GM12878 (cell line): ENCODE data around the gene ASB2.

ENCODE experiments used
- HDAC2 ChIP-seq: fragments of 200-600 bp; sonication (generic); IDR thresholded peaks from 2 replicates; pipeline ENCODE4 v1.6.1; 2017
- NFIC ChIP-seq: IDR thresholded peaks from 2 replicates; pipeline ENCODE4 v1.6.1; 2012; ENCODE audit warnings: low read depth, mild to moderate bottlenecking, inconsistent platforms, low read length, moderate library complexity
- POLR2AphosphoS2 ChIP-seq: IDR thresholded peaks from 2 replicates; pipeline ENCODE4 v1.6.1; 2011; ENCODE audit warnings: low read depth, mild to moderate bottlenecking, low read length, improper control_type of control experiment, moderate library complexity
- RAD51 ChIP-seq: fragments of 450-650 bp; IDR thresholded peaks from 2 replicates; pipeline ENCODE4 v1.6.1; 2016; ENCODE audit warnings: moderate library complexity, mild to moderate bottlenecking, inconsistent platforms
- SMC3 ChIP-seq: IDR thresholded peaks from 2 replicates; pipeline ENCODE4 v1.6.1; 2011; ENCODE audit warnings: low read length, improper control_type of control experiment, borderline replicate concordance
- TF ChIP-seq, protein P1 (sequence below): IDR thresholded peaks from 2 replicates; pipeline ENCODE4 v1.6.1; 2012; ENCODE audit warnings: low read depth, low read length, improper control_type of control experiment
- TF ChIP-seq, protein P2 (sequence below), 3 experiments: IDR thresholded peaks in 2 of 3; conservative IDR thresholded peaks in 1 of 3; 2 replicates each; pipeline ENCODE4 v1.5.1; 2011; ENCODE audit warnings: low read depth in 3 of 3, low read length in 3 of 3, mild to moderate bottlenecking in 3 of 3, control low read depth in 2 of 3, moderate library complexity in 2 of 3, inconsistent platforms in 1 of 3, mixed read lengths in 1 of 3; ENCODE audit not compliant: control insufficient read depth in 2 of 3, insufficient read depth in 1 of 3; ENCODE audit errors: extremely low read depth in 1 of 3

DNA sequence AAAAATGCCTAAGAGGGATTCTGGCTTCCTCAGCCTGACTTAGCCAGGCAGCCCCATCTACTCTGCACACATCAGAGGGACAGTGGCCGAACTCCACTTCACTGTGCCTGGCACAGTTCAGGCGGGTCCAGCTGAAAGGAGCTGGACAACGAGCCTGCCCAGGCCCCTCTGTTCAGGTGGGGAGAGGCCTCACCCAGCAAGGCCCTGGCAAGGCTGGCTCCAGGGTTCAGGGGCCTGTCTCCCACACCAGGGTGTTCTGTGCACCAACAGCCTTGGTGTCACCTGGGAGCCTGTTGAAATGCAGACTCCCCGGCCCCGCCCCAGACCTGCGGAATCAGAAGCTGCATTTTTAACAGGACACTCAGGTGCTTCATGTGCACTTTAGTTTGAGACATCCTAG is 39.4 kb downstream of the ASB2 start:
- TF ChIP-seq RAD51: no peak
- TF ChIP-seq, protein P1, sequence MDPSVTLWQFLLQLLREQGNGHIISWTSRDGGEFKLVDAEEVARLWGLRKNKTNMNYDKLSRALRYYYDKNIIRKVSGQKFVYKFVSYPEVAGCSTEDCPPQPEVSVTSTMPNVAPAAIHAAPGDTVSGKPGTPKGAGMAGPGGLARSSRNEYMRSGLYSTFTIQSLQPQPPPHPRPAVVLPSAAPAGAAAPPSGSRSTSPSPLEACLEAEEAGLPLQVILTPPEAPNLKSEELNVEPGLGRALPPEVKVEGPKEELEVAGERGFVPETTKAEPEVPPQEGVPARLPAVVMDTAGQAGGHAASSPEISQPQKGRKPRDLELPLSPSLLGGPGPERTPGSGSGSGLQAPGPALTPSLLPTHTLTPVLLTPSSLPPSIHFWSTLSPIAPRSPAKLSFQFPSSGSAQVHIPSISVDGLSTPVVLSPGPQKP: no peak
- TF ChIP-seq, protein P2, sequence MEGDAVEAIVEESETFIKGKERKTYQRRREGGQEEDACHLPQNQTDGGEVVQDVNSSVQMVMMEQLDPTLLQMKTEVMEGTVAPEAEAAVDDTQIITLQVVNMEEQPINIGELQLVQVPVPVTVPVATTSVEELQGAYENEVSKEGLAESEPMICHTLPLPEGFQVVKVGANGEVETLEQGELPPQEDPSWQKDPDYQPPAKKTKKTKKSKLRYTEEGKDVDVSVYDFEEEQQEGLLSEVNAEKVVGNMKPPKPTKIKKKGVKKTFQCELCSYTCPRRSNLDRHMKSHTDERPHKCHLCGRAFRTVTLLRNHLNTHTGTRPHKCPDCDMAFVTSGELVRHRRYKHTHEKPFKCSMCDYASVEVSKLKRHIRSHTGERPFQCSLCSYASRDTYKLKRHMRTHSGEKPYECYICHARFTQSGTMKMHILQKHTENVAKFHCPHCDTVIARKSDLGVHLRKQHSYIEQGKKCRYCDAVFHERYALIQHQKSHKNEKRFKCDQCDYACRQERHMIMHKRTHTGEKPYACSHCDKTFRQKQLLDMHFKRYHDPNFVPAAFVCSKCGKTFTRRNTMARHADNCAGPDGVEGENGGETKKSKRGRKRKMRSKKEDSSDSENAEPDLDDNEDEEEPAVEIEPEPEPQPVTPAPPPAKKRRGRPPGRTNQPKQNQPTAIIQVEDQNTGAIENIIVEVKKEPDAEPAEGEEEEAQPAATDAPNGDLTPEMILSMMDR (IDR thresholded peaks at IDR 0.05 in 2 of 3, conservative IDR thresholded peaks at IDR 0.05 in 1 of 3; ENCODE audit: control insufficient read depth in 2 of 3, extremely low read depth in 1 of 3, insufficient read depth in 1 of 3, low read depth in 3 of 3, low read length in 3 of 3): no peak
- TF ChIP-seq SMC3: no peak
- no peak for TF ChIP-seq HDAC2
- no peak for TF ChIP-seq POLR2AphosphoS2
- TF ChIP-seq NFIC: no peak
